Activated CD4-positive, alpha-beta T cell treated with anti-CD3 and anti-CD28 coated beads for 1 hour (primary cell): ENCODE data around the gene PPY.
"Not testable (repeated sequence)": the region's sequence is repeated elsewhere in the genome, so short reads cannot be mapped to it uniquely, and the experiment has no call there.

Experiments
- DNase-seq: peaks from one replicate; pipeline ENCODE4 v3.0.0-alpha.2; 2020

The PPY gene

DNA sequence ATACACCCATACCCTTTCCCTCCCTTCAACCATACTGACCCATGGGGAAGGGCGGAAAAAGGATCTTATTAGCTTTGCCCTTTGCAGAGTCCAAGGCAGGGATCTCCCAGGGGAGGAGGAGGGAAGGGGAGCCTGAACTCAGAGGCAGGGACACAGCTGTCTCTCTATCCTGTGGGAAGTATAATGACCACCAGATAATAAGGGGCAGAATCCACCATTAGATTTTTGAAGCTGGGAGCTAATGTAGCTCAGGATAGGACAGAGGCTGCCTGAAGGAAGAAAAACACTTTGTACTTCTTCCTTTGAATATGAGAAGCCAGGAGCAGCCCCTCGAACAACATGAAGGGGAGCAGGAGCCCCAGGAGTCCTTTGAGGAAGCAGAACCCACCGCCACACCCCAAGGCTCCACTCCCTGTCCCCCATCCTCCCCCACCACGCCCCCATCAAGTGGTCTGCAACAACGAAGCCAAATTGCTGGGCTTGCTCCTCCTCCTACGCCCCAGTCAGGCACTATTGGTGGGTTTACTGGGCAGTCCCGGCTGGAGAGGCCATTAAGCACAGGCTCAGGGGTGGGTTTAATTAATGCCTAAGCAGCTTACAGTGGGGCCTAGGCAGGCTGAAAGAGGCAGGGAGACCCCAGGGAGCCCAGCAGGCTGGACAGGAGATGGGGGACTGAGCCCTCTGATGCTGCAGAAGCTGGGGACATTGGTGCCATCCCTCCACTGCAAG is 40.3 kb downstream of the PPY start:
- DNase-seq = no peak

DNA sequence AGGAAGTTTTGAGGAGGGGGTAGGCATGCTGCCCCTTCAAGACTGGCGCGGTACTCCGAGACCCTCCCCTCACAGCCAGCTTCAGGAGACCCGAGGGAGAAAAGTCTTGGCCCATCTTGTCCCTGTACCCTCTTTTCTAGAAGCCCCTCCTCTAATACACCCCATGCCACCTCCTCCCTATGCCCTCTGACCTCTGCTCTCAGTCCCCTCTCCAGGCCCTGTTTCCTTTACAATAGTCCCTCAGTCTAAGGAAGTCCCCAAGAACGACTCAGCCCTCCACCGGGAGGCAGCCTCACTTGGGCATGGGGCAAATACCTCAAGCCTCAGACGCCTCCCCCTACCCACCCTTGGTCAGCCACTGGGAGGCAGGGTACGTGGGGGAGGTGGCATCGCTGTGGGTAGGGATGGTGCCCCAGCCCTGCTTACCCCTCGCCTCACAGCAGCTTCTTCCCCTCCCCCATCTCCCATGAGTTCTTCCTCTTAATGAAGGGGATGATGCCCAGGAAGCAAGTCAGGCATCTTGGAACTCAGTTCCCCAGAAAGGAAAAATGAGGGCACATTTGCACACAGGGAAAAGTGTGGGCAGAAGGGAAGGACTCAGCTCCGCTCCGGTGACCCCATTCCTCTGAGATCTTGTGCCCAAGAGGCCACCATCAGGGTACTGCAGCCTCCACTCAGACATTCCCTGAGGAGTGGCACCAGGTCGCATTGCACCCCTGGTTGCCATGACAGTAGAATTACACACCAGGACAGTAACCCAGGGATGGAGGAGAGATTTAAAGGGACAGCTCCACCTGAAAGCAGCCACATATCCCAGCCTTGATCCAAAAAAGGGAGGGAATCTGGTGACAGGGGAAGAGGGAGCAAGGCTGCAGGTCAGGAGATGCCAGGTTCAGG is 41.2 kb downstream of the PPY start:
- no peak for DNase-seq

DNA sequence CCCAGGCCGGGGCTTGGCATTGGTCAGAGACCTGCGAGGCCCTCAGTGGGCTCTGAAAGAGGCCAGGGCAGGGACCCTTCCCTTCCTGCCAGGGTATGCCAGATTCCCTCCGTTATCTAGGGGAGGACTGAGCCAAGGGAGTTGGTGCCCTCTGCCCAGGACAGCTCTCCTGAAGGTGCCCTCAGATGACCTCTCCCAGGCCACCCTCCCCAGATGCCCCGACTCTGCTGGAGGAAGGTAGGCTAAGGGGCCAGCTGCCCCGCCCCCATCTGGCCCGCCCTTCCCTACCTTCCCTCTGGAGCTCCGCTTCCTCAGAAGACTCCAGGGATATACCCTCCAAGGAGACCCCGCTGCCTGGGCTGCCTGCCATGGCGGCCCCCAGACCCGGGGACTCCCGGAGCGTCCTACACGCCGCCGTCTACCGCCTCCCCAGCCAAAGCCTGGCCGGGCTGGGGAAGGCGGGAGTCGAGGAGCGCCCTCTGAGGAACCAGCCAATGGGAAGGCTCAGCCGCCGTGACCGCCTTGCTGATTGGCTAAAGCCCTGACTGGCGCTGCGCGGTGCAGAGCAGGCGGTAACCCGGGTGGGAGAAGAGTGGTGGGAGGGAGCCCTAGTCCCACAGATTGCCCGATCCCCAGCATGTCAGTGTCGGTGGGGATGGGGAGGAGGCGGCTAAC is 42.0 kb downstream of the PPY start:
- DNase-seq = peak; percentile 72

DNA sequence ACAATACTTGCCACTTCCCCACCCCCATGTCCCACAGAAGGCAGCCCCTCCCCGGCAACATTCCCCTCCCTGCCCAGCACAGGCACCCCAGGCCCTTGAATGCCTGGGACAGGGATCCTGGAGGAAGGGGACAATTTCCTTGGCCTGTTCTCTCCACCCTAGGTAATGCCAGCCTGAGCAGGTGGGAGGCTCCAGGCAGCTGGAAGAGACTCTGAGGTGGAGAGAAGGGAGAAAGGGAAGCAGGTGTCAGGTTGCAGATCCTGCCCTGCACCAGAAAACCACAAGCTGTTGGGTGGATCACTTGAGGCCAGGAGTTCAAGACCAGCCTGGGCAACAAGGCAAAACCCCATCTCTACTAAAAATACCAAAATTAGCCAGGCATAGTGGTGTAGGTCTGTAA is 43.8 kb downstream of the PPY start:
- DNase-seq = no peak

DNA sequence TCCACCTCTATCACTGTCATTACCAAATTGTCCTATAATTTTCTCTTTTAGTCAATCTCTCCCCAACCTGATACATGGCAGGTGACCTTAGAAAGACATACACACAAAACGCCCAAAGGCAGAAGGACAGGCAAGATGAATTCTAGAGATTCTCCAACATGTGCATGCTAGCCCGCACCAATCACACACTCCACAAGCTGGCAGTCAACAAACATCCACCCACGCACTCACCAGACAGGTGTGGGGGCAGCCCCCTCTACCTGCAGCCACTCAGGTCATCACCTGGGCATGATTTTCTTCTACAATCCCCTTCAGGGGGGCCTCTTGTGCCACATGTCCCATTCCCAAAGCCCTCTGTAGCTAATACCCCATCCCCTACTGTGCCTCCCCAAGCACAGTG is 44.4 kb downstream of the PPY start:
- no peak for DNase-seq

DNA sequence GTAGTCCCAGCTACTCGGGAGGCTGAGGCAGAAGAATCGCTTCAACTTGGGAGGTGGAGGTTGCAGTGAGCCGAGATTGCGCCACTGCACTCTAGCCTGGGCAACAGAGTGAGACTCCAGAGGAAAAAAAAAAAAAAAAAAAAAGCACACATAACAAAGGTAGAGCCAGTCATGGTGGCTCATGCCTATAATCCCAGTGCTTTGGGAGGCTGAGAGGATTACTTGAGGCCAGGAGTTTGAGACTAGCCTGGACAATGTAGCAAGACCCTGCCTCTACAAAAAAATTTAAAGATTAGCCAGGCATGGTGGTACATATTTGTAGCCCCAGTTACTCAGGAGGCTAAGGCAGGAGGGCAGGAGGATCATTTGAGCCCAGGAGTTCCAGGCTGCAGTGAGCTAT is 47.8 kb downstream of the PPY start:
- DNase-seq = not testable (repeated sequence)

DNA sequence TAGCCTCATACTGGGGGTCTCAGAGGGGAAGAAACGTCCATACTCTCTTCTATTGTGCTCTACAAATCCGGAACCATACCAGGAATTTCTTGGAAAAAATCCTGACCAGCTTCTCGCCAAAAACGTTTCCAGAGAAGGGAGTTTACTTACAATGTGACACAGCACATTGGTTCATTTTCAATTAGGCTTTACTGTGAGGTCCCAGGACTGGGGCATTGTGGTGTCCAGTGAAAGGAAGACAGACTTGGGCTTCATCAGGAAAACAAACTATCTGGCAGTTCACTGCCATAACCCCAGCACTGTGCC is 49.7 kb downstream of the PPY start:
- DNase-seq = no peak

DNA sequence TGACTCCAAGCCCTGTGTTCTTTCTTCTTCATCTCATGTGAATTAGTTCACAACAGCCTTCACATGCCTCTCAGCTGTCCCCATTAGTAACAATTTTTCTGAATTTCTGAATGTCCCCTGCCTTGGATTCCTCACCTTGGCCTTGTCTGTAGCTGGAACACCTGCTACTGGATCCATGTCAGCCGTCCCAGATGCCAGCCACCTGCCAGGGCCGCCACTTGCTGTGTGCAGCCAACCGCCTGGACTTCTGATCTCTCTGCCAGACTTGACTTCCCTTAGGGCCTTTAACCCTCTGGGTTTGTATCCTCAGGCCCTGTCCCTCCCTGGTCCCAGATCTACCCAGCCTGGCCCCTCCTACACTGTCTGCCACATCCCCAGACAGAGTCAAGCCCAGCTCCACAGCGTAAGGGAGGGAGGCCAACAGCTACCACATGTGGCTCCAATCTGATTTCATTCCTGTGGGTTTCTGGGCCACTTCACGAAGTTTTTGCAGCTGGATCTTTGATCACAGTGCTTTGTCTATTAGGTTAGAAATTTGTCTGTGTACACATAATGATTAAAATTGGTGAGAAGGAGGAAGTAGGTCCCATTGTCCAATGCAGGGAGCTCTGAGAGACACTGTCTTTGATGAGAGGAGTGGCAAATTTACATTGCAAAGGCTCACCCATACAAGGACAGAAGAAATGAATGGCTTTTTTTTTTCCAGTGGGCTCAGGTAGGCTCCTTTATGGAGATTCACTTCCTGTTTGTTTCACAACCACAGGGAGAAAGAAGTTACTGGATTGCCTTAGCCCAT is 50.2 kb downstream of the PPY start:
- no peak for DNase-seq
